ENCODE data around the gene AP2B1. TPM values are rescaled to one million over a fixed set of nuclear protein-coding genes. Genes with fewer than 3 reads are reported as not detected.

The AP2B1 gene
- total RNA-seq, 4 donors from 2014 or later: 62.0 to 77.2 (median 70.1) TPM

- TF ChIP-seq CTCF (IDR thresholded peaks at IDR 0.05; ENCODE audit: low read depth): no peak
Measured at GRCh38 chr17:35729405-35729833, 142.3 kb downstream of the AP2B1 start.

- TF ChIP-seq CTCF (IDR thresholded peaks at IDR 0.05; ENCODE audit: low read depth): no peak
Measured at GRCh38 chr17:35730400-35731005, 143.4 kb downstream of the AP2B1 start.

- TF ChIP-seq CTCF (IDR thresholded peaks at IDR 0.05; ENCODE audit: low read depth): no peak
Measured at GRCh38 chr17:35731239-35731916, 144.3 kb downstream of the AP2B1 start, which contains the start of gene RASL10B. Gene RASL10B (plus strand): TSS chr17:35731639. CDS start chr17:35735185, 3,546 bp downstream.

GRCh38 chr17:35731917-35732805 is 145.0 kb downstream of the AP2B1 start:
- TF ChIP-seq CTCF (IDR thresholded peaks at IDR 0.05; ENCODE audit: low read depth): no peak

GRCh38 chr17:35732806-35733136 is 145.6 kb downstream of the AP2B1 start:
- no peak for TF ChIP-seq CTCF (IDR thresholded peaks at IDR 0.05; ENCODE audit: low read depth)

- no peak for TF ChIP-seq CTCF (IDR thresholded peaks at IDR 0.05; ENCODE audit: low read depth)
Measured at GRCh38 chr17:35733366-35733765, 146.2 kb downstream of the AP2B1 start.

- TF ChIP-seq CTCF (IDR thresholded peaks at IDR 0.05; ENCODE audit: low read depth): no peak
Measured at GRCh38 chr17:35734396-35734795, 147.3 kb downstream of the AP2B1 start.
